Brain microvascular endothelial cell (primary cell): ENCODE data around the gene PSIP1.
"Not testable (repeated sequence)": the region's sequence is repeated elsewhere in the genome, so short reads cannot be mapped to it uniquely, and the experiment has no call there.

Source experiments
- DNase-seq: peaks from one replicate; pipeline ENCODE4 v3.0.0-alpha.2; 2020
- H3K27ac ChIP-seq: fragments of 250-450 bp; sonication (Bioruptor Pico); 2 replicates; pipeline ENCODE4 v1.5.1; 2020; ENCODE audit warnings: mild to moderate bottlenecking, moderate library complexity
- H3K27me3 ChIP-seq: fragments of 250-450 bp; sonication (Bioruptor Pico); replicated peaks from 2 replicates; pipeline ENCODE4 v1.5.1; 2020; ENCODE audit warnings: mild to moderate bottlenecking
- H3K36me3 ChIP-seq: fragments of 250-450 bp; sonication (Bioruptor Pico); replicated peaks from 2 replicates; pipeline ENCODE4 v1.5.1; 2020; ENCODE audit warnings: mild to moderate bottlenecking
- H3K4me3 ChIP-seq: 2 replicates; pipeline ENCODE4 v1.5.1; 2011; ENCODE audit warnings: low read depth, mild to moderate bottlenecking, control low read depth, low read length, moderate library complexity
- CTCF ChIP-seq: IDR thresholded peaks from 2 replicates; pipeline ENCODE4 v1.5.1; 2011; ENCODE audit warnings: low read depth, mild to moderate bottlenecking, moderate library complexity, low read length, control low read depth, inconsistent platforms; ENCODE audit errors: missing control alignments
- in situ Hi-C: cut with HindIII; loops from 2 replicates; pipeline ENCODE4 v1.10.0; 2017; ENCODE audit warnings: low sequenced_read_pairs, low pct_ligation_motif_present

The PSIP1 gene

GRCh38 chr9:15542624-15543023 lies 31.9 kb upstream of the PSIP1 start:
- Histone ChIP-seq H3K27me3 (no peaks in the 10 kb centered on the region), H3K4me3 (no peak overlapping the region), H3K27ac (no peak overlapping the region), H3K36me3 (no peaks in the 10 kb centered on the region)
- no peak for DNase-seq
- no peak for TF ChIP-seq CTCF
- in situ Hi-C loops = no loop called here

GRCh38 chr9:15541872-15542271 lies 31.1 kb upstream of the PSIP1 start:
- Histone ChIP-seq H3K4me3 (no peak overlapping the region), H3K27me3 (no peaks in the 10 kb centered on the region), H3K36me3 (no peaks in the 10 kb centered on the region), H3K27ac (no peak overlapping the region)
- no peak for DNase-seq
- no peak for TF ChIP-seq CTCF
- in situ Hi-C loops = no loop called here

- H3K36me3 ChIP-seq = no peaks in the 10 kb centered on the region
- no peak overlapping the region for H3K4me3 ChIP-seq
- H3K27me3 ChIP-seq = no peaks in the 10 kb centered on the region
- no peak overlapping the region for H3K27ac ChIP-seq
- DNase-seq = no peak
- no peak for TF ChIP-seq CTCF
- in situ Hi-C loops = no loop called here
Observed at GRCh38 chr9:15531380-15531779, 20.6 kb upstream of the PSIP1 start.

GRCh38 chr9:15529566-15530324 lies 19.0 kb upstream of the PSIP1 start:
- TF ChIP-seq CTCF = no peak
- in situ Hi-C loops = no loop called here

GRCh38 chr9:15527035-15527434 lies 16.3 kb upstream of the PSIP1 start:
- H3K27me3 ChIP-seq, DNase-seq, in situ Hi-C loops, H3K36me3 ChIP-seq, H3K4me3 ChIP-seq, H3K27ac ChIP-seq: not testable (repeated sequence)

More at GRCh38 chr9:15529566-15530324, 19.0 kb upstream of the PSIP1 start:
- no peaks in the 10 kb centered on the region for H3K36me3 ChIP-seq
- no peak for DNase-seq
- H3K27me3 ChIP-seq = no peaks in the 10 kb centered on the region
- H3K27ac ChIP-seq = no peak overlapping the region
- H3K4me3 ChIP-seq = no peak overlapping the region

- no peaks in the 10 kb centered on the region for H3K27me3 ChIP-seq
- no peaks in the 10 kb centered on the region for H3K36me3 ChIP-seq
- no peak for DNase-seq
- no peak overlapping the region for H3K4me3 ChIP-seq
- in situ Hi-C loops = no loop called here
- TF ChIP-seq CTCF = no peak
- no peak overlapping the region for H3K27ac ChIP-seq
Observed at GRCh38 chr9:15525958-15526357, 15.2 kb upstream of the PSIP1 start.
